Epithelial cell of esophagus (primary cell): Measurements from ENCODE around the gene RORC.

Experiments used
- DNase-seq: peaks from one replicate; pipeline ENCODE4 v3.0.0; 2010; ENCODE audit warnings: low read depth
- H3K4me3 ChIP-seq: 2 replicates; pipeline ENCODE4 v1.5.1; 2011; ENCODE audit warnings: mild to moderate bottlenecking, low read length, control low read depth
- CTCF ChIP-seq: IDR thresholded peaks from 2 replicates; pipeline ENCODE4 v1.5.1; 2011; ENCODE audit warnings: low read depth, mild to moderate bottlenecking, low read length, control low read depth, inconsistent platforms; ENCODE audit not compliant: insufficient read depth; ENCODE audit errors: missing control alignments

Gene RORC

DNA sequence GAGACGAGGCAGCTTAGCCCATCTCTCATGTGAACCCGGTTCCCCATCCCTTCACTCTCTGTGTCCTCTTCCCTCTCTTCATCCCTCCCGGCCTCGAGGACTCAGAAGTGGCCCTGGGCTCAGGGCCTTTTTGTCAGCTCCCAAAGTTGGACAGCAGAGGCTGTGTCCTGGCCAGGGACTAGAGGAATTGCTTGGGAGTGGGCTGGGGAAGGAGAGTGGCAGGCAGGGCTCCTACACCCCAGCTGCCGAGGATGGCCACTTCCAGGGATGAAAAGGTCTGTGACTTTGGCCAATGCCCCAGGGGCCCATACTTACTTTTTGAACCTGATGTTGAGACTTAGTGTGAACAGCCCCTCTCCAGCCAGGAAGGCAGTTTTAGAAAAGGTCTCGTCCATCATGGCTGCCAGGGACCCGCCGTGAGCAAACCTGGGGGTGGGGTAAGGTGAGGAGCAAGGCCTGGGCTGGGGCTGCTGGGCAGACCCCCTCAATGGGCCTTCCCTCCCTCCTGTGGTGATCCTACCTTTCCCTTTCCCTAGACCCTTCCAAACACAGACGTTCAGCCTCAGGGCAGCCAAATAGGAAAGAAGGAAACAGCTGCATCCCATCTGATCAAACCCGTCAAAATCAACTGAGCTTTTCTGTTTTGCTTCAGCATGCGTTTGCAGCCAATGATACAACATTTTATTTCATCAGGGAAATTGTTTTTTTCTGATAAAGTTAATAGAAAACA is 16.4 kb upstream of the RORC start:
- H3K4me3 ChIP-seq = no peak overlapping the region
- TF ChIP-seq CTCF = no peak
- DNase-seq = no peak

- DNase-seq = no peak
- no peak overlapping the region for H3K4me3 ChIP-seq
- no peak for TF ChIP-seq CTCF
Measured at GRCh38 chr1:151846686-151847237, 15.2 kb upstream of the RORC start.

DNA sequence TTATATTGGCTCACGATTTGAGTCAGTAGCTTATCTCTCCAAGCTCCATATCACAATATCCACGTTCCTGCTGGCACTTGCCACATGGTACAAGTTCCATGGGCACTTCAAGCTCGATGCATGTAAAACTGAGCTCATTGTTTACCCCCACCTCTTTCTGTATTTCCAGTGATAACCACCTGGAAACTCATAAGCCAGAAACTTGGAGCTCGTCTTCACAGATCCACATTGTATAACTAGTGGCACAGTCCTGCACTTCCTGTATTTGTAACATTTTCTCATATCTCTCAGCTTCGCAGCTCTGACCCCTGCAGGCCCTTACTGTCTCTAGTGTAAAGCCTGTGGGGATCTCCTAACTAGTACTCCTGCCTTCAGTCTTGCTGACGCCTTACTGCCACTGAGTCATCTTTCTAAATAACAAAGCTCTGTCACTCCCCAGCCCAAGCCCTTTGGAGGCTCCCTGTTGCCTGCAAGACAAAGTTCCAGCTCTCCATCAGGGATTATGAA is 14.5 kb upstream of the RORC start:
- H3K4me3 ChIP-seq = no peak overlapping the region
- peak; percentile 80 for DNase-seq
- TF ChIP-seq CTCF = peak; percentile 25

DNA sequence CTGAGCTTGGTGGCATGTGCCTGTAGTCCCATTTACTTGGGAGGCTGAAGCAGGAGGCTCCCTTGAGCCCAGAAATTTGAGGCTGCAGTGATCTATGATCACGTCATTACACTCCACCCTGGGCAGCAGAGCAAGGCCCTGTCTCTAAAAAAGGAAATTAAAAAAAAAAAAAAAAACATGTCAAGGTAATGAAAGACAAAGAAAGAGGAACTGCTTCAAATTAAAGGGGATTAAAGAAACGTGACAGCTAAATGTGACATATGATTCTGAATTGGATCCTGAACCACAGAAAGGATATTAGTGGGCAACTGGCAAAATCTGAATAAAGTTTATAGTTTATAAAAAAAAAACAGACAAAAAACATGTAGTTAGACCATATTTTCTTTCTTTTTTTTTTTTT is 11.8 kb upstream of the RORC start:
- no peak for DNase-seq
- TF ChIP-seq CTCF = no peak
- H3K4me3 ChIP-seq = no peak overlapping the region

GRCh38 chr1:151841141-151841540 is 9.5 kb upstream of the RORC start:
- TF ChIP-seq CTCF = no peak
- H3K4me3 ChIP-seq = no peak overlapping the region
- peak; percentile 43 for DNase-seq

GRCh38 chr1:151840421-151840820 is 8.8 kb upstream of the RORC start:
- H3K4me3 ChIP-seq = peak overlapping the region; percentile 41
- no peak for TF ChIP-seq CTCF
- no peak for DNase-seq
